Endothelial cell of umbilical vein (primary cell): ENCODE data around the gene PTF1A. TPM values are rescaled to one million over a fixed set of nuclear protein-coding genes. Genes with fewer than 3 reads are reported as not detected.

Source experiments
- BruUV-seq: library from RNA; stranded (reverse); fragments of 400-500 nt; replicated peaks from 2 replicates; lab custom pipeline; 2021; lab: Mats Ljungman, UMichigan
- CTCF ChIA-PET: fragments of 300-600, 350-600 bp; sonication (Branson Sonifier 250); formaldehyde crosslinking; loops from one replicate; lab custom pipeline; 2021; ENCODE audit warnings: antibody characterized with exemption, inconsistent platforms; lab: Charles Lee
- POLR2A ChIA-PET: fragments of 300-600, 350-600 bp; sonication (Branson Sonifier 250); formaldehyde crosslinking; loops from one replicate; lab custom pipeline; 2021; ENCODE audit warnings: antibody characterized with exemption, inconsistent platforms; lab: Charles Lee
- DNase-seq: peaks from one replicate; pipeline ENCODE4 v3.0.0-alpha.2; 2011; ENCODE audit warnings: low read depth, low spot score
- FAIRE-seq: peaks from 2 replicates; lab custom pipeline; 2011; peaks lifted over from hg19 to GRCh38; lab: Jason Lieb, UNC
- H2AFZ ChIP-seq: 2 replicates; pipeline ENCODE4 v1.6.0; 2012; ENCODE audit warnings: low read depth, low read length, control low read depth, inconsistent platforms
- H3K27ac ChIP-seq: 2 replicates; pipeline ENCODE4 v1.5.1; 2011; ENCODE audit warnings: low read depth, mild to moderate bottlenecking, control low read depth, low read length, moderate library complexity; ENCODE audit not compliant: insufficient read depth
- H3K27me3 ChIP-seq, 2 experiments: 2 replicates each; pipeline versions ENCODE4 v1.6.0 to v1.6.1; 2011; ENCODE audit warnings: low read length in 2 of 2, mixed read lengths in 1 of 2; ENCODE audit not compliant: control insufficient read depth in 2 of 2, insufficient read depth in 2 of 2
- H3K36me3 ChIP-seq, 2 experiments: 2 replicates in 1 of 2; 3 replicates in 1 of 2; pipeline ENCODE4 v1.5.1; 2011; ENCODE audit warnings: low read length in 2 of 2, mild to moderate bottlenecking in 1 of 2, moderate library complexity in 1 of 2; ENCODE audit not compliant: control insufficient read depth in 2 of 2, insufficient read depth in 2 of 2; ENCODE audit errors: extremely low read depth in 1 of 2
- H3K4me1 ChIP-seq: 3 replicates; pipeline ENCODE4 v1.5.1; 2011; ENCODE audit warnings: mild to moderate bottlenecking, low read length; ENCODE audit not compliant: control insufficient read depth, insufficient read depth; ENCODE audit errors: extremely low read depth
- H3K4me2 ChIP-seq: 2 replicates; pipeline ENCODE4 v1.6.1; 2011; ENCODE audit warnings: low read length, control low read depth, mixed read lengths; ENCODE audit not compliant: insufficient read depth
- H3K4me3 ChIP-seq, 3 experiments: fragments of 200-600 bp in 1 of 3; sonication (generic), shearing (Covaris generic) in 1 of 3; replicated peaks in 1 of 3; 2 replicates each; pipeline ENCODE4 v1.5.1; 2011 to 2016; ENCODE audit warnings: control low read depth in 3 of 3, low read length in 3 of 3, mild to moderate bottlenecking in 2 of 3, inconsistent platforms in 1 of 3, low read depth in 1 of 3, moderate library complexity in 1 of 3; ENCODE audit not compliant: insufficient read depth in 1 of 3
- H3K79me2 ChIP-seq: 2 replicates; pipeline ENCODE4 v1.6.0; 2012; ENCODE audit warnings: low read length, inconsistent platforms; ENCODE audit not compliant: control insufficient read depth, insufficient read depth
- H3K9ac ChIP-seq: replicated peaks from 2 replicates; pipeline ENCODE3; 2011; ENCODE audit warnings: low read length, control low read depth; ENCODE audit not compliant: insufficient read depth; ENCODE audit errors: extremely low read depth
- H3K9me1 ChIP-seq: replicated peaks from 3 replicates; pipeline ENCODE4 v1.6.0; 2011; ENCODE audit warnings: mild to moderate bottlenecking, low read length; ENCODE audit not compliant: control insufficient read depth, insufficient read depth; ENCODE audit errors: extremely low read depth
- H3K9me3 ChIP-seq: replicated peaks from 2 replicates; pipeline ENCODE4 v1.5.1; 2012; ENCODE audit warnings: low read length, inconsistent platforms; ENCODE audit not compliant: control insufficient read depth, insufficient read depth
- H4K20me1 ChIP-seq: replicated peaks from 2 replicates; pipeline ENCODE3; 2011; ENCODE audit warnings: mild to moderate bottlenecking, low read length; ENCODE audit not compliant: control insufficient read depth, insufficient read depth; ENCODE audit errors: extremely low read depth
- EZH2 ChIP-seq: IDR thresholded peaks from 2 replicates; pipeline ENCODE4 v1.6.1; 2012; ENCODE audit warnings: borderline replicate concordance, low read depth, mild to moderate bottlenecking, moderate library complexity, low read length, inconsistent platforms; ENCODE audit not compliant: severe bottlenecking
- FOS ChIP-seq: IDR thresholded peaks from 2 replicates; pipeline ENCODE4 v1.6.1; 2011; ENCODE audit warnings: mild to moderate bottlenecking, low read length, moderate library complexity, borderline replicate concordance; ENCODE audit not compliant: insufficient read depth
- GATA2 ChIP-seq: IDR thresholded peaks from 2 replicates; pipeline ENCODE4 v1.7.0; 2011; ENCODE audit warnings: low read depth, mild to moderate bottlenecking, moderate library complexity, mixed read lengths, low read length; ENCODE audit not compliant: insufficient read length, insufficient read depth
- JUN ChIP-seq: IDR thresholded peaks from 2 replicates; pipeline ENCODE4 v1.6.1; 2011; ENCODE audit warnings: borderline replicate concordance, low read depth; ENCODE audit not compliant: insufficient read length, insufficient read depth
- MYC ChIP-seq: IDR thresholded peaks from one replicate; pipeline ENCODE4 v1.6.1; 2011; ENCODE audit warnings: mild to moderate bottlenecking, low read depth, low read length
- POLR2A ChIP-seq: IDR thresholded peaks from 2 replicates; pipeline ENCODE4 v1.6.1; 2012; ENCODE audit warnings: low read depth, mild to moderate bottlenecking, control low read depth, low read length
- POLR2AphosphoS5 ChIP-seq: IDR thresholded peaks from 2 replicates; pipeline ENCODE4 v1.6.1; 2012; ENCODE audit warnings: low read depth, mild to moderate bottlenecking, control low read depth, low read length, moderate library complexity; ENCODE audit not compliant: insufficient read depth
- dilution Hi-C: fragments of 300-500 bp; cut with MboI; formaldehyde crosslinking; loops from one replicate; pipeline ENCODE4 v1.15.0; 2019; ENCODE audit warnings: low sequenced_read_pairs; ENCODE audit not compliant: extremely low pct_ligation_motif_present
- intact Hi-C: fragments of 100-400 bp; cut with micrococcal nuclease; formaldehyde crosslinking; loops from one replicate; pipeline ENCODE4 v1.10.0; 2022
- polyA plus RNA-seq, 4 experiments: library from polyadenylated mRNA; depleted of rRNA in 3 of 4; stranded (reverse) in 3 of 4; unstranded in 1 of 4; fragments of >200 nt; gene quantifications; 2 replicates each; pipeline versions ENCODE4 v1.2.1 to v1.2.3, GENCODE V29; 2011 to 2012; ENCODE audit warnings: missing spikeins in 1 of 4
- total RNA-seq: library from RNA; stranded (reverse); gene quantifications from 2 replicates; pipeline ENCODE4 v1.2.3, GENCODE V29; 2021
- TF ChIP-seq, protein P1 (sequence below): IDR thresholded peaks from 2 replicates; pipeline ENCODE4 v1.6.1; 2011; ENCODE audit not compliant: insufficient read depth, insufficient read length
- TF ChIP-seq, protein P2 (sequence below), 2 donors: IDR thresholded peaks; 1 replicate in 1 of 2; 2 replicates in 1 of 2; pipeline ENCODE4 v1.5.1; 2011; ENCODE audit warnings: low read length in 2 of 2, mild to moderate bottlenecking in 2 of 2, moderate library complexity in 2 of 2, control low read depth in 1 of 2, inconsistent platforms in 1 of 2, low read depth in 1 of 2; ENCODE audit not compliant: insufficient read depth in 1 of 2; ENCODE audit errors: extremely low read depth in 1 of 2

Gene PTF1A
- total and polyA plus RNA-seq, 2 donors (not counting 3 experiments of a cell fraction or from before 2014, with no cell fraction given), result not detected

GRCh38 chr10:23196915-23197314 is 4.8 kb downstream of the PTF1A start:
- no TSS peak for BruUV-seq
- H3K79me2 ChIP-seq, result no peaks in the 10 kb centered on the region
- no peak overlapping the region for H3K4me3 ChIP-seq
- DNase-seq, result no peak
- H3K27ac ChIP-seq, result no peak overlapping the region
- H2AFZ ChIP-seq, result no peak overlapping the region
- H3K4me2 ChIP-seq, result no peak overlapping the region
- H3K4me1 ChIP-seq, result no peaks in the 10 kb centered on the region
- no peaks in the 10 kb centered on the region for H3K36me3 ChIP-seq
- dilution Hi-C loops (no loop called here), intact Hi-C loops (no loop called here)
- H3K9ac ChIP-seq, result no peak overlapping the region
- TF ChIP-seq, protein P1, sequence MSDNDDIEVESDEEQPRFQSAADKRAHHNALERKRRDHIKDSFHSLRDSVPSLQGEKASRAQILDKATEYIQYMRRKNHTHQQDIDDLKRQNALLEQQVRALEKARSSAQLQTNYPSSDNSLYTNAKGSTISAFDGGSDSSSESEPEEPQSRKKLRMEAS, result no peak
- H3K27me3 ChIP-seq, result peaks cover 73 to 88% of the 10 kb centered on the region in 2 experiments
- CTCF ChIA-PET, result no interaction called here
- H3K9me3 ChIP-seq, result no peaks in the 10 kb centered on the region
- no peak for FAIRE-seq
- POLR2A ChIA-PET, result no interaction called here
- no peaks in the 10 kb centered on the region for H4K20me1 ChIP-seq
- H3K9me1 ChIP-seq, result no peaks in the 10 kb centered on the region

- Histone ChIP-seq H4K20me1 (no peaks in the 10 kb centered on the region), H3K9ac (no peak overlapping the region), H3K9me3 (no peaks in the 10 kb centered on the region), H3K27me3 (peaks cover 76 to 89% of the 10 kb centered on the region in 2 experiments), H3K4me2 (no peak overlapping the region), H3K9me1 (no peaks in the 10 kb centered on the region), H3K4me1 (no peaks in the 10 kb centered on the region), H3K4me3 (no peak overlapping the region), H3K27ac (no peak overlapping the region), H3K36me3 (no peaks in the 10 kb centered on the region), H3K79me2 (no peaks in the 10 kb centered on the region), H2AFZ (no peak overlapping the region)
- no TSS peak for BruUV-seq
- CTCF ChIA-PET, result no interaction called here
- POLR2A ChIA-PET, result no interaction called here
- DNase-seq (no peak), FAIRE-seq (no peak)
- TF ChIP-seq JUN, result no peak
- no peak for TF ChIP-seq FOS
- TF ChIP-seq MYC, result no peak
- TF ChIP-seq GATA2, result no peak
- no peak for TF ChIP-seq EZH2
- TF ChIP-seq POLR2A, result no peak
- no peak for TF ChIP-seq POLR2AphosphoS5
- TF ChIP-seq, protein P2, sequence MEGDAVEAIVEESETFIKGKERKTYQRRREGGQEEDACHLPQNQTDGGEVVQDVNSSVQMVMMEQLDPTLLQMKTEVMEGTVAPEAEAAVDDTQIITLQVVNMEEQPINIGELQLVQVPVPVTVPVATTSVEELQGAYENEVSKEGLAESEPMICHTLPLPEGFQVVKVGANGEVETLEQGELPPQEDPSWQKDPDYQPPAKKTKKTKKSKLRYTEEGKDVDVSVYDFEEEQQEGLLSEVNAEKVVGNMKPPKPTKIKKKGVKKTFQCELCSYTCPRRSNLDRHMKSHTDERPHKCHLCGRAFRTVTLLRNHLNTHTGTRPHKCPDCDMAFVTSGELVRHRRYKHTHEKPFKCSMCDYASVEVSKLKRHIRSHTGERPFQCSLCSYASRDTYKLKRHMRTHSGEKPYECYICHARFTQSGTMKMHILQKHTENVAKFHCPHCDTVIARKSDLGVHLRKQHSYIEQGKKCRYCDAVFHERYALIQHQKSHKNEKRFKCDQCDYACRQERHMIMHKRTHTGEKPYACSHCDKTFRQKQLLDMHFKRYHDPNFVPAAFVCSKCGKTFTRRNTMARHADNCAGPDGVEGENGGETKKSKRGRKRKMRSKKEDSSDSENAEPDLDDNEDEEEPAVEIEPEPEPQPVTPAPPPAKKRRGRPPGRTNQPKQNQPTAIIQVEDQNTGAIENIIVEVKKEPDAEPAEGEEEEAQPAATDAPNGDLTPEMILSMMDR (IDR thresholded peaks at IDR 0.05; ENCODE audit: extremely low read depth in 1 of 2, insufficient read depth in 1 of 2, low read depth in 1 of 2, low read length in 2 of 2), result no peak
- intact Hi-C loops, result no loop called here
- dilution Hi-C loops, result no loop called here
Observed at GRCh38 chr10:23197416-23197861, 5.3 kb downstream of the PTF1A start.
